Activated CD4-positive, alpha-beta memory T cell treated with anti-CD3 and anti-CD28 coated beads for 36 hours (primary cell): ENCODE measurements around the gene LEPR. TPM values are rescaled to one million over a fixed set of nuclear protein-coding genes. Genes with fewer than 3 reads are reported as not detected.

Source experiments
- CTCF ChIA-PET: fragments of 350-600 bp; sonication (Branson Sonifier 250); formaldehyde crosslinking; loops from one replicate; lab custom pipeline; 2021; ENCODE audit warnings: antibody characterized with exemption, inconsistent platforms; lab: Charles Lee
- POLR2A ChIA-PET: fragments of 350-600 bp; sonication (Branson Sonifier 250); formaldehyde crosslinking; loops from one replicate; lab custom pipeline; 2021; ENCODE audit warnings: antibody characterized with exemption; lab: Charles Lee
- DNase-seq: peaks from one replicate; pipeline ENCODE4 v3.0.0-alpha.2; 2020
- H3K27ac Mint-ChIP-seq: one replicate; pipeline ENCODE4 v1.8.0; 2021; ENCODE audit warnings: mixed read lengths
- H3K27me3 Mint-ChIP-seq: one replicate; pipeline ENCODE4 v1.8.0; 2021; ENCODE audit warnings: mixed read lengths
- H3K36me3 Mint-ChIP-seq: one replicate; pipeline ENCODE4 v1.8.0; 2021; ENCODE audit warnings: mixed read lengths
- H3K4me1 Mint-ChIP-seq: one replicate; pipeline ENCODE4 v1.8.0; 2021; ENCODE audit warnings: low read depth, mixed read lengths
- H3K4me3 Mint-ChIP-seq: one replicate; pipeline ENCODE4 v1.8.0; 2021; ENCODE audit warnings: mild to moderate bottlenecking, mixed read lengths
- H3K9me3 Mint-ChIP-seq: one replicate; pipeline ENCODE4 v1.8.0; 2021; ENCODE audit warnings: mixed read lengths
- intact Hi-C: fragments of 100-400 bp; cut with micrococcal nuclease; formaldehyde crosslinking; loops from one replicate; pipeline ENCODE4 v1.15.1; 2023
- total RNA-seq, 2 experiments: library from RNA; stranded (reverse); gene quantifications; one replicate each; pipeline ENCODE4 v1.2.3, GENCODE V29; 2021

Gene LEPR
- total RNA-seq, 2 experiments from 2014 or later: 5.0 to 5.2 TPM

- H3K9me3 Mint-ChIP-seq: no peaks in the 10 kb centered on the region
- DNase-seq: no peak
- intact Hi-C loops: loop anchor here (1.0 to 10.0 kb wide), 12 partner anchors 26 to 941 kb away; partner anchors contain the start of genes AK4, LEPR and LEPROT
- H3K4me1 Mint-ChIP-seq: peaks cover 56% of the 10 kb centered on the region
- no peak overlapping the region for H3K4me3 Mint-ChIP-seq
- ChIA-PET CTCF (interaction anchor here (1.0 to 2.1 kb wide), 3 partner anchors 26 to 128 kb away, joined by 3 to 13 read pairs (median 4); partner anchors contain the start of genes LEPR and LEPROT), POLR2A (interaction anchor here (0.6 to 2.3 kb wide), 3 partner anchors 26 to 393 kb away, joined by 5 to 18 read pairs (median 10); partner anchors contain the start of genes LEPR and LEPROT)
- no peaks in the 10 kb centered on the region for H3K27me3 Mint-ChIP-seq
- H3K36me3 Mint-ChIP-seq: no peaks in the 10 kb centered on the region
- peak overlapping the region; percentile 69 for H3K27ac Mint-ChIP-seq
These were observed 26.5 kb upstream of the LEPR start for GRCh38 chr1:65393928-65394327.

GRCh38 chr1:65395887-65396612, 24.4 kb upstream of the LEPR start:
- intact Hi-C loops: loop anchor here (10.0 kb wide), 5 partner anchors 251 to 939 kb away; partner anchors contain the start of gene AK4
- POLR2A ChIA-PET: no interaction called here
- peak; percentile 27 for DNase-seq
- CTCF ChIA-PET: interaction anchor here (0.6 to 1.5 kb wide), 2 partner anchors 24 to 160 kb away, joined by 3 to 4 read pairs; partner anchors contain the start of genes LEPR and LEPROT
- no peaks in the 10 kb centered on the region for H3K27me3 Mint-ChIP-seq
- H3K4me3 Mint-ChIP-seq: no peak overlapping the region
- no peaks in the 10 kb centered on the region for H3K9me3 Mint-ChIP-seq
- peaks cover 49% of the 10 kb centered on the region for H3K4me1 Mint-ChIP-seq
- peak overlapping the region; percentile 59 for H3K27ac Mint-ChIP-seq
- H3K36me3 Mint-ChIP-seq: peaks cover 5% of the 10 kb centered on the region

GRCh38 chr1:65398083-65398482, 22.4 kb upstream of the LEPR start:
- peaks cover 5% of the 10 kb centered on the region for H3K36me3 Mint-ChIP-seq
- DNase-seq: no peak
- H3K27ac Mint-ChIP-seq: no peak overlapping the region
- ChIA-PET CTCF (no interaction called here), POLR2A (interaction anchor here (0.9 to 1.2 kb wide), 2 partner anchors 19 to 22 kb away, joined by 3 to 6 read pairs; no protein-coding TSS in a partner anchor)
- no peaks in the 10 kb centered on the region for H3K27me3 Mint-ChIP-seq
- peaks cover 44% of the 10 kb centered on the region for H3K4me1 Mint-ChIP-seq
- H3K4me3 Mint-ChIP-seq: no peak overlapping the region
- H3K9me3 Mint-ChIP-seq: no peaks in the 10 kb centered on the region
- intact Hi-C loops: loop anchor here (1.0 to 10.0 kb wide), 6 partner anchors 22 to 937 kb away; partner anchors contain the start of genes AK4, LEPR and LEPROT

- H3K4me1 Mint-ChIP-seq: peaks cover 37% of the 10 kb centered on the region
- H3K9me3 Mint-ChIP-seq: no peaks in the 10 kb centered on the region
- POLR2A ChIA-PET: no interaction called here
- intact Hi-C loops: loop anchor here (10.0 kb wide), 5 partner anchors 254 to 936 kb away; partner anchors contain the start of gene AK4
- DNase-seq: no peak
- no peak overlapping the region for H3K4me3 Mint-ChIP-seq
- CTCF ChIA-PET: no interaction called here
- H3K27me3 Mint-ChIP-seq: no peaks in the 10 kb centered on the region
- H3K27ac Mint-ChIP-seq: no peak overlapping the region
- peaks cover 5% of the 10 kb centered on the region for H3K36me3 Mint-ChIP-seq
These were observed 21.5 kb upstream of the LEPR start for GRCh38 chr1:65399003-65399402.

- Mint-ChIP-seq H3K27ac (no peak overlapping the region), H3K9me3 (no peaks in the 10 kb centered on the region), H3K27me3 (no peaks in the 10 kb centered on the region), H3K4me3 (no peak overlapping the region), H3K4me1 (peaks cover 15% of the 10 kb centered on the region), H3K36me3 (peaks cover 5% of the 10 kb centered on the region)
- DNase-seq: no peak
- POLR2A ChIA-PET: no interaction called here
- intact Hi-C loops: no loop called here
- CTCF ChIA-PET: no interaction called here
These were observed 18.9 kb upstream of the LEPR start for GRCh38 chr1:65401612-65402011.

- ChIA-PET POLR2A (no interaction called here), CTCF (no interaction called here)
- intact Hi-C loops: no loop called here
- Mint-ChIP-seq H3K27me3 (no peaks in the 10 kb centered on the region), H3K9me3 (no peaks in the 10 kb centered on the region), H3K36me3 (peaks cover 3% of the 10 kb centered on the region), H3K27ac (no peak overlapping the region), H3K4me1 (no peaks in the 10 kb centered on the region), H3K4me3 (no peak overlapping the region)
- no peak for DNase-seq
These were observed 15.5 kb upstream of the LEPR start for GRCh38 chr1:65404941-65405340.

GRCh38 chr1:65407877-65408276, 12.6 kb upstream of the LEPR start:
- H3K4me1 Mint-ChIP-seq: peaks cover 2% of the 10 kb centered on the region
- no peaks in the 10 kb centered on the region for H3K27me3 Mint-ChIP-seq
- peaks cover 4% of the 10 kb centered on the region for H3K36me3 Mint-ChIP-seq
- CTCF ChIA-PET: no interaction called here
- H3K27ac Mint-ChIP-seq: no peak overlapping the region
- no peak for DNase-seq
- intact Hi-C loops: no loop called here
- no peak overlapping the region for H3K4me3 Mint-ChIP-seq
- POLR2A ChIA-PET: no interaction called here
- no peaks in the 10 kb centered on the region for H3K9me3 Mint-ChIP-seq

- intact Hi-C loops: no loop called here
- H3K4me1 Mint-ChIP-seq: peaks cover 2% of the 10 kb centered on the region
These were observed 11.2 kb upstream of the LEPR start for GRCh38 chr1:65409314-65409713.

GRCh38 chr1:65409816-65410326, 10.6 kb upstream of the LEPR start:
- Mint-ChIP-seq H3K36me3 (peaks cover 4% of the 10 kb centered on the region), H3K9me3 (no peaks in the 10 kb centered on the region), H3K27ac (no peak overlapping the region), H3K27me3 (no peaks in the 10 kb centered on the region), H3K4me1 (peaks cover 2% of the 10 kb centered on the region), H3K4me3 (no peak overlapping the region)
- DNase-seq: no peak
- ChIA-PET CTCF (no interaction called here), POLR2A (no interaction called here)
- intact Hi-C loops: no loop called here

More at GRCh38 chr1:65409314-65409713, 11.2 kb upstream of the LEPR start:
- Mint-ChIP-seq H3K9me3 (no peaks in the 10 kb centered on the region), H3K27ac (no peak overlapping the region), H3K36me3 (peaks cover 4% of the 10 kb centered on the region), H3K4me3 (no peak overlapping the region), H3K27me3 (no peaks in the 10 kb centered on the region)
- DNase-seq: no peak
- ChIA-PET POLR2A (interaction anchor here (1.4 kb wide), 1 partner anchor 11 kb away, joined by 4 read pairs; the partner anchor contains the start of genes LEPR and LEPROT), CTCF (no interaction called here)

- ChIA-PET CTCF (no interaction called here), POLR2A (no interaction called here)
- H3K4me3 Mint-ChIP-seq: no peak overlapping the region
- no peak overlapping the region for H3K27ac Mint-ChIP-seq
- peaks cover 2% of the 10 kb centered on the region for H3K4me1 Mint-ChIP-seq
- H3K27me3 Mint-ChIP-seq: no peaks in the 10 kb centered on the region
- DNase-seq: no peak
- H3K9me3 Mint-ChIP-seq: no peaks in the 10 kb centered on the region
- peaks cover 4% of the 10 kb centered on the region for H3K36me3 Mint-ChIP-seq
- intact Hi-C loops: no loop called here
These were observed 8.0 kb upstream of the LEPR start for GRCh38 chr1:65412256-65412983.

GRCh38 chr1:65412984-65413375, 7.5 kb upstream of the LEPR start:
- Mint-ChIP-seq H3K27me3 (no peaks in the 10 kb centered on the region), H3K27ac (no peak overlapping the region), H3K4me1 (peaks cover 2% of the 10 kb centered on the region), H3K36me3 (peaks cover 4% of the 10 kb centered on the region), H3K9me3 (no peaks in the 10 kb centered on the region), H3K4me3 (no peak overlapping the region)
- intact Hi-C loops: no loop called here
- DNase-seq: no peak
- POLR2A ChIA-PET: no interaction called here
- CTCF ChIA-PET: no interaction called here

- Mint-ChIP-seq H3K4me3 (no peak overlapping the region), H3K27me3 (no peaks in the 10 kb centered on the region), H3K4me1 (peaks cover 9% of the 10 kb centered on the region), H3K36me3 (peaks cover 4% of the 10 kb centered on the region), H3K27ac (no peak overlapping the region), H3K9me3 (no peaks in the 10 kb centered on the region)
- CTCF ChIA-PET: no interaction called here
- intact Hi-C loops: no loop called here
- no peak for DNase-seq
- POLR2A ChIA-PET: no interaction called here
These were observed 5.9 kb upstream of the LEPR start for GRCh38 chr1:65414538-65414937.
